Occipital lobe (tissue), 2 donors: ENCODE measurements around the gene KIF5C. TPM values are rescaled to one million over a fixed set of nuclear protein-coding genes. Genes with fewer than 3 reads are reported as not detected.
"Not testable (repeated sequence)": the region's sequence is repeated elsewhere in the genome, so short reads cannot be mapped to it uniquely, and the experiment has no call there.

ENCODE experiments used
- DNase-seq: peaks from one replicate; lab custom pipeline; 2025; lab: John Stamatoyannopoulos, UW
- total RNA-seq: library from RNA; depleted of rRNA; stranded (reverse); fragments of >200 nt; gene quantifications from one replicate; pipeline ENCODE4 v1.2.3, GENCODE V29; 2014

KIF5C gene
- total RNA-seq, 1 donor from 2014 or later = 379 TPM

DNA sequence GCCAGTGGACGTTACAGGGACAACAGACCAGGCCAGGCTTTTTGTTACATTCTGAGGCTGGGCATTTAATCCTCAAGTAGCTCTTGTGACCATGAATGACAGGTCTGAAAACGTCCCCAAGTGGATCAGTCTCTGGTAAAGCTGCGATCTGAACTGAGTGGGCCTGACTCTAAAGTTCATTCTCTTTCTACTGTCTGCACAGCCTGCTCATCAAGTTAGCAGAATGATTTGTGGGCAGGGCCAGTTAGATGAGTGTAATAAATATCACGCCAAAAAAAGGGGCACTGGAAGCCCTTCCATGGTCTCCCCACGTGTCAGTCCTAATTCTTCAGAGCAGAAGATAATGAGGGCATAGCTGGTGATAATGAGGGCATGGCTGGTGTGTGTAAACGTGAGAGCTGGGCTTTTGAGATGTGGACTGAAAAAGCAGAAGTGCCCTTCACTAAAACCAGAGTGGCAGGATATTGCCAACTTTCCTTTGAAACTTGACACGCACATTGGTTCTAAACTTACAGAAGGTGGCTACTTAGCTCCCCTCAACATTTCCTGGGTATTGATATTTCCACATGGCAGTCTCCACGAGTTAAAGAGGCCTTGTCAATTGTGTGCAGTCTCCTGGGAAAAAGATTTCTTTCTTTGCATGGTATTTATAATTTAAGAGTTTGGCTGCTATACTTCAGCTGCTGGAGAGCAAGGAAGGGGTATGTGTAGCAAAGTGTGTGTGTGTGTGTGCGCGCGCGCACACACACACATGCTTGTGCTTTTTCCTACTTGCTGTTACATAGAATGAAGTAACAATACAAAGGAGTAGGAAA is 90.8 kb downstream of the KIF5C start:
- DNase-seq = no peak

DNA sequence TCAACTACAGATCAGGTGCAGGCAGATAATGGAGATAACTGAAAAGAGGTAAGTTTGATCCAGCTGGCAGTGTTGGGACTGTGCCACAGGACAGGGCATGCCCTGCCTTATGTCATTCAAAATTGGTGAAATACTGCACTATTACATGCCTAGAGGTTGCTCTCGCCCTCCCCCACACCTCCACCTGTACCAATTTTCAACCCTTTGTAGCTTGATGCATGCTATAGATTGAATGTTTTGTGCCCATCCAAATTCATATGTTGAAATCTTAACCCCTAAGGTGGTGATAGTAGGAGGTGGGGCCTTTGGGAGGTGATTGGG is 91.4 kb downstream of the KIF5C start:
- DNase-seq = no peak

DNA sequence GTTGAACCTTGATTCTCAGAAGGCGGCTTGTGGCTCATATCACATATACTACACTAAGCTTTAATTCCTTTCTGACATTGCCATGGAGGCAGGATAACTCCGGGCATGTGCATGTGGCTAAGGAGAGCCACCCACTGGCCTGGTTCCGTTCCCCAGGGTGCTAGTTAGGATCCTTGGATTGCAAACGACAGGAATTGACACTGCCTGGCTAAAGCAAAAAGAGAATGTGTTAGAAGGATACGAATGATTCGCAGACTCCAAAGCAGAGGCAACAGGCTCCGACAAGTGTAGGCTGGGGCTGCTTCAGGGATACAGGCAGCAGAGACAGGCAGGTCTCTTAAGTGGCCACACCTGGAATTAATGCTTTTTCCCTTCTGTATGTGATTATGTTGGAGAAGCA is 92.0 kb downstream of the KIF5C start:
- no peak for DNase-seq

DNA sequence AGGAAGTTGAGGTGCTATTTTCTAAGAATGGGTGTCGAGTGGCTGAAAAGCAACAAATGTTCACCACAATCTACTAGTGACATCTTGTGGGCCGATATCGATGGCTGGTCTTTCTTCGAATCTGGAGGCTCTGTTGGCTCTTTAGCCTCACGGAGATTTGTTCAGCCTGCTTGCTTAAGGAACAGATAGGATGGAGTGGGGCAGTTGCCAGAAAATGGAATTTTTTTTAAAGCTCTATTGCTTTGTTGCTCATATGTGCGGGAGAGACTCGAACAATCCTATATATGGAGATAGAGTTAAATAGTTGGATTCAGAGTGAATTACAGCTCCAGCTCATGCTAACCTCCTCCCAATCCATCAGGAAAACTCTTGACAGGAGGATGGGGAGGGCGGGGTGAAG is 92.6 kb downstream of the KIF5C start:
- DNase-seq = no peak

DNA sequence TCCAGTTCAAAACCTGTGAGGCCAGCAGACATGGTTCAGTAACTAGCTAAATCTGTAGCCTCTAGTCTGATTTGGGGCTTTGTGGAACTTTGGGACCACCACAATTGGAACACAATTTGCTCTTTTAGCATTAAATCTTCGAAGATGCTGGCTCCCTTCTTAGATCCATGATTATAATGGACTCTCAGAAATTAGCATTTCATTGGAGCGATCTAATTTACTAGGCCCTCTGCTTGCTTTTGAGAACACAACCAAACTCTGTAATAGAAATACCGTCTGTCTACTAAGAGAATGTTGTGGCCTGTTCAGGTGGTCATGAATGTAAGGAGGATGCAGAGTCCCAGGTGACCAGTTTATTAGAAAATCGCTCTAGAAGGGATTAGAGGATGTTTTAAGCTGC is 93.3 kb downstream of the KIF5C start:
- no peak for DNase-seq

- no peak for DNase-seq
Measured at GRCh38 chr2:148968776-148969319, 93.8 kb downstream of the KIF5C start.

- DNase-seq = no peak
Measured at GRCh38 chr2:148969659-148970061, 94.6 kb downstream of the KIF5C start.

DNA sequence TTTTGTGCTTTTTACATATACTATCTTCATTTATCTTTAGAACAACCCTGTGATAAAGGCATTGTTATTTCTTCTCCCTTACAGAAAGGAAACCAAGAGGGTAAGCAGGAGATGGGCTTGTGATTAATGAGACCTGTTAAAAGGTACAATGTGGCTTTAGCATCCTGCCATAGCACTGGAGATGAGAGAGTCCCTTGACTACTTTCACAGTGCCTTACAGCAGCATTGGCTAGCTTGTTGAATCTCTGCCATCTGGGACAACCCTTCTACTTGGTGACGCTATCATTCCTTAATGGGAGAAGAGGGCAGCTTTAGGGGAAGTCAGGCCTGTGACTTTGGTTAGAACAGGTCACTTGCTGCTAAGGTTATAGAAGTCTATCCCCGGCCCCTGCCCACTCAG is 95.4 kb downstream of the KIF5C start:
- DNase-seq = no peak

DNA sequence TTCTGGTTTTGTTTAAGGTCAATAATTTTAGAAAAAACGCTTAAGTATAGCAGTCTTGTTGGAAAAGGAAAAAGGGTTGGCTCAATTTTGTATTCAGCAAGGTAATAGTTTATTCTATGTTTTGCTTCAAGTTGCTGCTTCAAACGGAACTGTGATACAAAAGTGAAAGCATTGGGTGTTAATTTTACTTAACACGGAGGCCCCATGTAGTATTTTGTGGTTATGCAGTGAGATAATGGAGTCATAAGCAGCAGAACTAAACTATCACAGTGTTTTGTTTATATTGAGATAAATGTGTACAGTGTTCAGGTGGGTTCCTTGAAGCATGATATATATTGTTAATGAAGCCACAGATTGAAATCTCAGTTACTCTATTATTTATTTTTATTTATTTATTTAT is 96.5 kb downstream of the KIF5C start:
- no peak for DNase-seq

DNA sequence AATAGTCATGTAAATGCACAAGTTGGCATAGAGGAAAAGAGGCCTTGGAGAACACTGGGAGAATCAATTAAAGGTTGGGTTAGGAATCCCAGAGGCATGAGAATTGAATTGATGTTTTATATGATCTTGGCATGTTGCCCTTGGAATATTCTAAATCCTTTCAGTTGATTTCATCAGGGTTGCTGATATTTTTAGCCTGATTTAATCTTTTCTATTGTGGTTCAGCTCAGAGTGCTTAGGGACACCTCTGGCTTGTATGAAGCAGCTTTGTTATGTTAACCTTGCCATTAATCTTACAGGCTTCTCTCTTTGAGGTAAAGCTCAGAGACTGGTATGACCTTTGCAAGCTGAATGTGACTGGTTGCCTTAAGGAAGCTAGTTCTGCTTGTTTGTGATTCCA is 99.1 kb downstream of the KIF5C start:
- no peak for DNase-seq

- no peak for DNase-seq
Measured at GRCh38 chr2:148978026-148978685, 103.1 kb downstream of the KIF5C start.

GRCh38 chr2:148978706-148979105 is 103.7 kb downstream of the KIF5C start:
- no peak for DNase-seq

GRCh38 chr2:148979164-148979918 is 104.3 kb downstream of the KIF5C start:
- no peak for DNase-seq

DNA sequence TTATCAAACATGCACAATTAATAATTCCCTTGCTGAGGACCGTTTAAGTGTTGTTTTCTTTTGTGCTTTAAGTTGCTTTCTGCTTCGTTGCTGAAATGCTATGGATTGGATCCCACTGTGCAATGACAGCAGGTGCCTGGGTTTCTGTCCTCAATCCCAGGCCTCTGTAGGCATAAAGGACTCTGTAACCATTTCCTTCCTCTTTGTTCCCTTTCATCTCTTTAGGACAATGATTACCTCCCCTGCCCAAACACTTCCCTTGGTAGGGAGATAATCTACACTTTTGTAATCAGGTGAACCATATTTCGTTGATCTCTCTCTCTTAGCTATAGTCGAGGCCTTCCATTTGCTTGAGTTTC is 104.9 kb downstream of the KIF5C start:
- no peak for DNase-seq

DNA sequence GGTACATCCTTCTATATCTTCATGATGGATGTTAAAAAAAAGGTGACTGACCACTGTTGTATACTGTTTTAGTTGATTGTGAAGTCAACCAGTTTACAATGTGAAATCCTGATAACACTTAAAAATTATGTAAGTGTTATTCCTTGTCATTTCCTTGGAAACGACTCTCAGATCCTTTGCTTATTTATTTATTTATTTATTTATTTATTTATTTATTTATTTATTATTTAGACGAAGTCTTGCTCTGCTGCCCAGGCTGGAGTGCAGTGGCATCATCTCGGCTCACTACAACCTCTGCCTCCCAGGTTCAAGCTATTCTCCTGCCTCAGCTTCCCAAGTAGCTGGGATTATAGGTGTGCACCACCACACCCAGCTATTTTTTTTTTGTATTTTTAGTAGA is 105.5 kb downstream of the KIF5C start:
- not testable (repeated sequence) for DNase-seq

DNA sequence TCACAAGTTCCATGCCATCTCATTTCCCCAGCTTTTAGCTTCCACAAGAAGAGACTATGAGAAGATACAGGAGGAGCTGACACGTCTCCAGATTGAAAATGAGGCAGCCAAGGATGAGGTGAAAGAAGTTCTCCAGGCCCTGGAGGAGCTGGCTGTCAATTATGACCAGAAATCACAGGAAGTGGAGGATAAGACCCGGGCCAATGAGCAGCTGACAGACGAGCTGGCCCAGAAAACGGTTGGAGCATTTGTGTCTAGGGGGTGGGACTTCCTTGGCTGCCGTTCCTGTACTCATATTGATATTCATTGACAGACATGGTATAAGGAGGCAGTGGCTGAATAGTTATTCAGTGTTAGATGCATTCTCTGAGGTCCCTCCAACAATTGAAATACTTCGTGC is 106.3 kb downstream of the KIF5C start:
- no peak for DNase-seq

DNA sequence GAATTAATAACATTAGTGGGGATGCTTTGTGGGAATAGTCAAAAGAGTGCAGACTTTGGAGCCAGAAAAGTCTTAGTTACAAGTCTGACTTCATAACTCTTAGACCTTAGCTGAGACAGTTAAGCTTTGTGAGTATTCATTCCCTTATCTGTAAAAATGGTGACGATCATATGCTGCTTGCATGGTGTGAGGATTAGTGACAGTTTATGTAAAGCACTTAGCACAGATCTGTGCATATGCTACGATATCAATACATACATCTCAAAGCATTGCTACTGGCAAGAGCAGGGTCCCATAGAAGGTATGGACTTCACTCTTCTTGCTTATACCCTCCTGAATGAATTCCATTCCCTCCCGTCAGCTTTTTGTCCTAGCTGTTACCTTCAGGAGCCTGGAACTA is 106.8 kb downstream of the KIF5C start:
- no peak for DNase-seq

DNA sequence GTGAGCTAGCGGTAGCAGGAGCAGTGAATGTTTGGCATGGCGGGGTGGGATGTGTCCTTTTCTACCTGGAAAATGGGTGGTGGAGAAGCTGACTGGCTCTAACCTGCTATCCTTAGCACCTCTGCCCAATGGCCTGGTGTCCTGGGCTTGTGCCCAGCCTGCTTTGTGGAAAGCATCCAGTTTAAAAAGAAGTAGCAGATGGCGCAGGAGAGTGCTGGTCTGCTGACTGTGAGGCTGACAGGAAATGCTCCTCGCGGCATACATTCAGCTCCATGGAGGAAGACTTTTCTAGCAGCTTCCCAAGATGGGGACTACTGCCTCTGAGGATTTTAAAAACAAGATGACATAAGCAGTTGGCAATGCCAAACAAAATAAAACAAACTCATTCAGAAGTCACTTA is 107.3 kb downstream of the KIF5C start:
- DNase-seq = peak; percentile 37

GRCh38 chr2:148983896-148984295 is 108.9 kb downstream of the KIF5C start:
- DNase-seq = no peak

DNA sequence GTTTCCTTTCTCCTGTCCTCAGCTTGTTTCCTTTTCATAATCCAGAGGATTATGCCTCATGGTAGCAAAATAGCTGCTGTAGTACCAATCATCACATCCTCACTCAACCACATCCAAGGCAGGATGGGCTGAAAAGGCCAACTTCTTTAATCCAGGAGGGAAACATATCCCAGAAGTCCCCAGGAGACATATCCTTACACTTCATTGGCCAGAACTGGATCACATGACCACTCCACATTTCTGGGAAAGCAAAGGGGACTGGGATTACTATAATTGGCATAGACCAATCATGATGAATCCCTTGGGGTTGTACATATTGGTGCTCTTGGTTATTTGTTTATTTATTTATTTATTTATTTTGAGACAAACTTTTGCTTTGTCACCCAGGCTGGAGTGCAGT is 109.4 kb downstream of the KIF5C start:
- no peak for DNase-seq

- no peak for DNase-seq
Measured at GRCh38 chr2:148987286-148987685, 112.3 kb downstream of the KIF5C start.

DNA sequence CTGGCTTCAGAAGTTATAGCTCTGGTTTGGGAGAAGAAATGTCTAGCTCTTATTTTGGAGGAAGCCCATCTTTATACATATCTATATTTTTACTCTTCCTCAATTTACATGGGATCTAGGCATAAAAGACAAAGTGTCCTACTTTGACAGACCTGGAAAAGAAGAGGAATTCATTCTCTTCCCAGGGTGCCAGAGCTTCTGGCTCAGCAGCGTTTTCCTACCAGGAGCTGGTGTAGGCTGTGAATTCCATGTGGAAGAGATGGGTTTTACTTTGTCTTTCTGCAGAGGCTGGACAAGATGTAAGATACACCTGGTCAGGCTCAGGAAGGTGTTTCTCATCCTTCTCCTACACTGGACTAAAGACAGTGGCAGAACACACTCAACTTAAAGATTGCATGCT is 113.3 kb downstream of the KIF5C start:
- no peak for DNase-seq
